ENCODE measurements around the gene RANBP9. TPM values are rescaled to one million over a fixed set of nuclear protein-coding genes. Genes with fewer than 3 reads are reported as not detected.

The RANBP9 gene
- total RNA-seq, 4 donors from 2014 or later, result 29.3 to 57.1 (median 42.4) TPM

- Histone ChIP-seq H3K27me3 (no peaks in the 10 kb centered on the region), H3K4me1 (no peaks in the 10 kb centered on the region), H3K4me3 (peak overlapping the region; percentile 12 to 44 (median 36)), H3K36me3 (no peaks in the 10 kb centered on the region), H3K9me3 (no peaks in the 10 kb centered on the region), H3K27ac (replicated peaks in 1 of 4) (peak overlapping the region in 2 of 4 donors; percentile 14 to 22)
- 75% methylated on average over 41 of the region's 56 CpGs for WGBS
- DNase-seq (ENCODE audit: extremely low spot score), result no peak
- intact Hi-C loops (cut with DNase I), result no loop called here
- no peak for TF ChIP-seq EP300 (IDR thresholded peaks at IDR 0.05)
- TF ChIP-seq POLR2AphosphoS5 (IDR thresholded peaks at IDR 0.05), result no peak
- TF ChIP-seq POLR2A (IDR thresholded peaks at IDR 0.05; ENCODE audit: low read depth), result no peak
- TF ChIP-seq, protein P1, sequence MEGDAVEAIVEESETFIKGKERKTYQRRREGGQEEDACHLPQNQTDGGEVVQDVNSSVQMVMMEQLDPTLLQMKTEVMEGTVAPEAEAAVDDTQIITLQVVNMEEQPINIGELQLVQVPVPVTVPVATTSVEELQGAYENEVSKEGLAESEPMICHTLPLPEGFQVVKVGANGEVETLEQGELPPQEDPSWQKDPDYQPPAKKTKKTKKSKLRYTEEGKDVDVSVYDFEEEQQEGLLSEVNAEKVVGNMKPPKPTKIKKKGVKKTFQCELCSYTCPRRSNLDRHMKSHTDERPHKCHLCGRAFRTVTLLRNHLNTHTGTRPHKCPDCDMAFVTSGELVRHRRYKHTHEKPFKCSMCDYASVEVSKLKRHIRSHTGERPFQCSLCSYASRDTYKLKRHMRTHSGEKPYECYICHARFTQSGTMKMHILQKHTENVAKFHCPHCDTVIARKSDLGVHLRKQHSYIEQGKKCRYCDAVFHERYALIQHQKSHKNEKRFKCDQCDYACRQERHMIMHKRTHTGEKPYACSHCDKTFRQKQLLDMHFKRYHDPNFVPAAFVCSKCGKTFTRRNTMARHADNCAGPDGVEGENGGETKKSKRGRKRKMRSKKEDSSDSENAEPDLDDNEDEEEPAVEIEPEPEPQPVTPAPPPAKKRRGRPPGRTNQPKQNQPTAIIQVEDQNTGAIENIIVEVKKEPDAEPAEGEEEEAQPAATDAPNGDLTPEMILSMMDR (IDR thresholded peaks at IDR 0.05), result no peak
Measured at GRCh38 chr6:13742961-13743735, 31.5 kb upstream of the RANBP9 start.

GRCh38 chr6:13741365-13741764 is 29.7 kb upstream of the RANBP9 start:
- no peak overlapping the region for H3K4me3 ChIP-seq
- H3K9me3 ChIP-seq, result no peaks in the 10 kb centered on the region
- H3K4me1 ChIP-seq, result no peaks in the 10 kb centered on the region
- WGBS, result 92% methylated on average over 4 of the region's 4 CpGs
- TF ChIP-seq EP300 (IDR thresholded peaks at IDR 0.05) (no peak), POLR2A (IDR thresholded peaks at IDR 0.05; ENCODE audit: low read depth) (no peak), POLR2AphosphoS5 (IDR thresholded peaks at IDR 0.05) (no peak)
- TF ChIP-seq, protein P1 (IDR thresholded peaks at IDR 0.05), result no peak
- H3K36me3 ChIP-seq, result no peaks in the 10 kb centered on the region
- DNase-seq (ENCODE audit: extremely low spot score), result no peak
- no peak overlapping the region for H3K27ac ChIP-seq (replicated peaks in 1 of 4)
- H3K27me3 ChIP-seq, result no peaks in the 10 kb centered on the region
- intact Hi-C loops (cut with DNase I), result no loop called here

DNA sequence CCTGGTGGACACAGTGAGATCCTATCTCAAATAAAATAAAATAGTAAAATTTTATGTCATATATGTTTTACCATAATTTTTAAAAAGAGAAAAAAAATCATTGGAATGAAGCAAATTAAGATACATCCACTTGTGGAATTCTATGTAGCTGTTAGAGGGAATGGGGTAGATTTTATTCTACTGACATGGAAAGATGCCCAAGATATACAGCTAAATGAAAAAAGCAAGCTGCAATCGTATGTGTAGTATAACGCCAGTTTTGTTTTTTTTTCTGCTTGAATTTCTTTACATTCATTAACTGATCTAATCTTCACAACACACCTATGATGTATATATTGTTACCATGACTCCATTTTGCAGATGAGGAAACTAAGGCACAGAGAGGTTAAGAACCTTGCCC is 23.4 kb upstream of the RANBP9 start:
- H3K4me3 ChIP-seq, result no peak overlapping the region
- no peaks in the 10 kb centered on the region for H3K9me3 ChIP-seq
- H3K36me3 ChIP-seq, result no peaks in the 10 kb centered on the region
- no peaks in the 10 kb centered on the region for H3K27me3 ChIP-seq
- 88% methylated on average over 2 of the region's 2 CpGs for WGBS
- H3K27ac ChIP-seq (replicated peaks in 1 of 4), result no peak overlapping the region
- intact Hi-C loops (cut with DNase I), result no loop called here
- H3K4me1 ChIP-seq, result peaks cover 0 to 26% (median 19%) of the 10 kb centered on the region in 4 donors
- TF ChIP-seq, protein P1 (IDR thresholded peaks at IDR 0.05), result no peak
- TF ChIP-seq POLR2A (IDR thresholded peaks at IDR 0.05; ENCODE audit: low read depth) (no peak), POLR2AphosphoS5 (IDR thresholded peaks at IDR 0.05) (no peak), EP300 (IDR thresholded peaks at IDR 0.05) (no peak)
- DNase-seq (ENCODE audit: extremely low spot score), result no peak

DNA sequence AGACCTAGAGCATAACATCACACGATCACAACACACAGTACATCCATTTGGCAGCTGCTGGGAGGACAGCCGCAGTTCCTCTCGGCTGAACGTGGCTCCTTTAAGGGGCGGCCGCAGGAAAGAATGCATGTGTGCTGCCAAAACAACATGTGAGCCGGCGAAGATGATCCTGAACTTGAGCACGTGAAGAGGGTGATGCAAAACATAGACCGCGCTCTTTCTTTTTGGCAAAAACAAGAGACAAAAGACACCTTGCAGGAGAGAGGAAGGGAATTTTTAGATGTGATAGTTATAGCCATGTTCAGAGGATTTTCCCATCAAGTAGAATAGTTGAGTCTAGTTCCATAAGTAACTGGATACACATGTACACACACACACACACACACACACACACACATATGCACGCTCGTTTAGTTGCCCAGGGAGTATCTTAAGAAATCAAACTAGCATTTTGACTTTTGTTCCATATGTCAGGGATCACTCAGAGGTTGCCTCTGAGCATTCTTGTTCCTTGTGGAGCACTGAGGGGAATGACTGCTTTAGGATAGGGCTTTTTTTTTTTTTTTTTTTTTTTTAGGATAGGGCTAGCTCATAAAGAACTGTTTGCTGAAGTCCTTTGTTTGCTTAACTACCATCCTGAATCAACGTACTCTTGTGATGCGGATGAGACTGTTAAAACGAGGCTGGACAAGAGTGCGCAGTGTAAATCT is 21.7 kb upstream of the RANBP9 start:
- DNase-seq (ENCODE audit: extremely low spot score), result peak; percentile 95
- Histone ChIP-seq H3K4me3 (peak overlapping the region; percentile 24 to 39 (median 28)), H3K36me3 (no peaks in the 10 kb centered on the region), H3K27ac (replicated peaks in 1 of 4) (peak overlapping the region; percentile 37 to 75 (median 52)), H3K9me3 (no peaks in the 10 kb centered on the region), H3K27me3 (no peaks in the 10 kb centered on the region), H3K4me1 (peaks cover 0 to 26% (median 19%) of the 10 kb centered on the region in 4 donors)
- peak; percentile 84 to 95 for TF ChIP-seq POLR2AphosphoS5 (IDR thresholded peaks at IDR 0.05)
- no peak for TF ChIP-seq EP300 (IDR thresholded peaks at IDR 0.05)
- WGBS, result 31% methylated on average over 17 of the region's 17 CpGs
- intact Hi-C loops (cut with DNase I), result loop anchor here (1.0 kb wide), 1 partner anchor 21 kb away; no protein-coding TSS in a partner anchor

- TF ChIP-seq, protein P1 (IDR thresholded peaks at IDR 0.05), result no peak
- no peak for TF ChIP-seq POLR2AphosphoS5 (IDR thresholded peaks at IDR 0.05)
- no peak for TF ChIP-seq POLR2A (IDR thresholded peaks at IDR 0.05; ENCODE audit: low read depth)
- no peak for TF ChIP-seq EP300 (IDR thresholded peaks at IDR 0.05)
- 92% methylated on average over 7 of the region's 7 CpGs for WGBS
- Histone ChIP-seq H3K36me3 (no peaks in the 10 kb centered on the region), H3K27ac (replicated peaks in 1 of 4) (no peak overlapping the region), H3K27me3 (no peaks in the 10 kb centered on the region), H3K9me3 (no peaks in the 10 kb centered on the region), H3K4me3 (no peak overlapping the region), H3K4me1 (peaks cover 0 to 22% (median 19%) of the 10 kb centered on the region in 4 donors)
- intact Hi-C loops (cut with DNase I), result no loop called here
- no peak for DNase-seq (ENCODE audit: extremely low spot score)
Measured at GRCh38 chr6:13730704-13731103, 19.1 kb upstream of the RANBP9 start.

Data from esophagus muscularis mucosa (tissue), 4 donors.